Activated CD4-positive, alpha-beta T cell treated with anti-CD3 and anti-CD28 coated beads, Interleukin-2, amount 50 U/mL, for 16 hours (primary cell): ENCODE data around the gene RAB37.

Experiments used
- DNase-seq: peaks from one replicate; pipeline ENCODE4 v3.0.0-alpha.2; 2020

Gene RAB37

DNA sequence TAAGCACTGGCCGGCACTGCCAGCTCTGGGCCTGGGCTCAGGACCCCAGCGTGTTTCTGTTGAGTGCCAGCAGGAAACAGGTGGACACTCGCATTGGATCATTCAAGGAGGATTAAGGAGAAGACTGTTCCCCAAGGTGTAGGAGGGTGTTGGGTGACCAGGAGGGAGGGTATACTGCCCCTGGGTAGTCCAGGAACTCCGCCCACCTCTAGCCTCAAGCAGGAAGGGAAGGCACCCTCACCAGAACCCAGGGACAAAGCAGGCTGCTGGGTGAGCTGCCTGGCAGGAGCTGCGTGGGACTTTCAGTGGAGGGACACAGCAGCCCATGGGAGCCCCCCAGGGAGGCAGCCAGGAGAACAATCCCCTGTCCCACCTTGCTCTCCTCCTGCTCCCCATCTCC, 7.7 kb upstream of the RAB37 start:
- no peak for DNase-seq

DNA sequence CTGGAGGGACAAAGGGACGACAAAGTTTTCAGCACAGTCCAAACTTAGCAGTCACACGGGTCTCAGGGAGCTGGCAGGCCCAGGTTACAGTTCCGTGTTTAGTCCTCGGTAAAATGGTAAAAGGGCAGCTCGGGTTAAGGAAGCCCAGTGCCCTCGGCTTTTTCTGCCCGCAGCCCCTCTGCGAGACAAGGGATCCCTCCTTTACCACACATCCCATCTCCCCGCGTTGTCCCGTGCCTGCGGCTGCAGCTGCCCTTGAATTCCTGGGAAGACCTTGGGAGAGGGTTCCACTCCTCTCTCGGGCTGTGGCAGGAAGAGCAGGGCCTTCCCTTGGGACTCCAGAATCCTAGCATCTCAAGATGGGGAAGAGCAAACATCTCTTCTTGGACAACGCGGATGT, 7.2 kb upstream of the RAB37 start:
- DNase-seq = no peak

DNA sequence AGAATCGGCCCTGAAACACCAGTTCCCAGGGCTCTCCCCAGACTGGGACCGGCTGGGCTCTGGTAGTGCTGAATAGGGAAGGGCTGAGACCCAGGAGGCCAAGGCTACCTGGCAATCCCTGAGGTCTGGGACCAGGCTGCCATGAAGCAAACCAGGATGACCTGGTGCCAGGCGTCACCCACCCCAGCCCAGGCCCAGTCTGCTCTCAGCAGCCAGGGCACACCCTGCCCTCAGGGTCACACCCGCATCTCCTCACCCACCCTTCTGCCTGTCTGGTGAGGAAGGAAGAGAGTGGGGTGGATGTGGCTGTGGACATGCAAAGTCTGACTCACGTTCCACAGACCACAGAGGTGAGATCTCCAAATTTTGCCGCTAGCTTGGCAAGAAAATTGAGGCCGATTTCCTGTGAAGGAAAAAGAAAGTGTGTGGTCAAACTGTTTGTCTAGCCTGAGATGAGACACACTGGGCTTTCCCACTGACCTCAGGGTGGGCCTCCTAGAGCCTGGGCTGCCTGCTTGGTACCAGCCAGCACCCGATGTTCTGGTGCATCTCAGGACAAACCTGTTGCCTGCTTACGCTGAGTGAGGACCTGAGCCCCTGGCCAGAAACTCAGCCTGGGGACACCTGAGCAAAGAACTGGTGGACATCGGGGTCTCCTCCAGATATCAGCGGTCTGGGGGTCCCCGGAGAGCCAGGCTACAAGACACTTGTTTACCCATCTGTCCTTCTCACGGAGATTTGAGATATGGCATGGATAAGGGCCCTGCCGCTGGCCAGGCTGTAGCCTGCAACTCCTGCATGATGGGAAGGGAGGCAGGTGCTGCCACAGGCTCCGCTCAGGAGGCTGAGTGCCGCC, 6.3 kb upstream of the RAB37 start:
- DNase-seq = peak; percentile 84

DNA sequence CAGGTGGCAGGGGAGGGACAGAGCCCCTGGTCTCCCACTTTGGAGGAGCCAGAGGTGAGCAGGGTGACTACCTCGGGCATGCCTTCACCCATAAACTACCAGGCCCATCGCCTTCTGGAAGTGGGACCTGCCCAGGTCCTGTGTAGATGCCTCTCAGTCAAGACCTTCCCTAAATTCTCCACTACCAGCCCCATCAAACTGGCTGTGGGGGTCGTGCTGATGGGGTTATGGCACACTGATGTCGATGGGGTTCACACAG, 5.8 kb upstream of the RAB37 start:
- no peak for DNase-seq

DNA sequence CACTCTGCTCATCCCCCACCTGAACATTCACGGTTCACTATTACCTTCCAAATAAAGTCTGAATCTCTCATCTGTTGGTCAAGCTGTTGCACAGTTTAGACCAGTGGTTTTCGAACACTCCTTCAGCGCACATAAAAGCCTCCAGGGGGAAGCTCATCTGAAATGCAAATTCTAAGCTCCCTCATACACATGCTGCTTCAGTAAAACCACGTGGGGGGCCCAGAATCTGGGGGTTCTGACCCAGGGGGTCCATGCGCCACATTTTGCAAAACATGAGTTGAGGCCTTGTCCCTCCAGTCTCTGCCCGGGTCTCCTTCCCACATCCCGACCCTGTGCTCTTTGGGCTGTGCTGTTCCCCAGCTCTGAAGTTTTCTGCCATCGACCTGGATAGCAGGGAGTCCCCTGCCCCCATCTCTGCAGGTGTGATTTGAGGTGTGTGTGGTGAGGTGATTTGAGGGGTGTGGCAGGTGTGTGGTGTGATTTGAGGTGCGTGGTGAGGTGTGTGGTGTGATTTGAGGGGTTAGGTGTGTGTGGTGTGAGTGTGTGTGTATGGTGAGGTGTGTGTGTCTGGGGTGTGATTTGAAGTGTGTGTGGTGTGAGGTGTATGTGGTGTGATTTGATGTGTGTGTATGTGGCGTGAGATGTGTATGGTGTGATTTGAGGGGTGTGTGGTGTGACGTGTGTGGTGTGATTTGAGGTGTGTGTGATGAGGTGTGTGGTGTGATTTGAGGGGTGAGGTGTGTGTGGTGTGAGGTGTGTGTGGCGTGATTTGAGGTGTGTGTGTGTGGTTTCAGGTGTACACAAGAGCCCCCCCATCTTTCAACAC, 4.8 kb upstream of the RAB37 start:
- no peak for DNase-seq

DNA sequence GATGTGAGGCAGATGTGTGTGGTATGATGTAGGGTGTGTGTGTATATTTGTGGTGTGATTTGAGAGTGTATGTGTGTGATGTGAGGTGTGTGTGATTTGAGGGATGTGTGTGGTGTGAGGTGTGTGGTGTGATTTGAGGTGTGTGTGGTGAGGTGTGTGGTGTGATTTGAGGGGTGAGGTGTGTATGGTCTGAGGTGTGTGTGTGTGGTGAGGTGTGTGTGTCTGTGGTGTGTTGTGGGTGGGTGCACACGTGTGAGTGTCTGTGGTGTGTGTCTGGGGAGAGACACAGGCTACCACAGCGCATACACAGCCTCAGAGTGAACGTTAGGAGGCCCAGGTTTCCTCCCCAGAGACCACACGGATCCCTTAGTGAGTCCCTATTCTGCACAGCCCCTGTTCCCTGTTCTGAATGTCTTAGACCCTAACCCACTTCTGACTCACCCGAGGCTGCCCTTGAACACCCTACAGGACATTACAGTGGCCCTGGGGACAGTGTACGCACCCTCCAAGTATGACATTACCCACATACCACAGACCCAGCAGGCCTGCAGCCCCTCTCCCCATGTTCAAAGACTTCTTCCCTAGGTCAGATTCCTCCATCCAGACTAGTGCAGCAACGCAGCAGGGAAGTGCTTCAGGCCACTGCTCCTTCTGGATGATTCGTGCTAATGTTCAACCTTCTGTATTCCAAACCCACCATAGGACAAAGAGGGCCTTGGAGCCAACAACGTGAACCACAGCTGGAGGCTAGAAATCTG, 3.5 kb upstream of the RAB37 start:
- DNase-seq = no peak

DNA sequence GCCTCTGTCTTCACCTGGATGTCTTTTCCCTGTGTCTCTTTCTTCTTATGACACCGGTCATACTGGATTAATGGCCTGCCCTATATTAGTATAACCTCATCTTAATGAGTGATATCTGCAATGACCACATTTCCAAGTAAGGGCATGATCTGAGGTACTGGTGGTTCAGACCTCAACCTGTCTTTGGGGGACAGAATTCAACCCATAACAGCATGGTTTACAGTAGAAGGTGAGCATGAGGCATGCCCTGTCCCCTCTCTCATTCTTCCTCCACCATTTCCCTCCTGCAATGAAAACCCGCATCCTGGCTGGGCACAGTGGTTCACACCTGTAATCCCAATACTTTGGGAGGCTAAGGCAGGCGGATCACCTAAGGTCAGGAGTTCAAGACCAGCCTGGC, 2.8 kb upstream of the RAB37 start:
- DNase-seq = no peak

DNA sequence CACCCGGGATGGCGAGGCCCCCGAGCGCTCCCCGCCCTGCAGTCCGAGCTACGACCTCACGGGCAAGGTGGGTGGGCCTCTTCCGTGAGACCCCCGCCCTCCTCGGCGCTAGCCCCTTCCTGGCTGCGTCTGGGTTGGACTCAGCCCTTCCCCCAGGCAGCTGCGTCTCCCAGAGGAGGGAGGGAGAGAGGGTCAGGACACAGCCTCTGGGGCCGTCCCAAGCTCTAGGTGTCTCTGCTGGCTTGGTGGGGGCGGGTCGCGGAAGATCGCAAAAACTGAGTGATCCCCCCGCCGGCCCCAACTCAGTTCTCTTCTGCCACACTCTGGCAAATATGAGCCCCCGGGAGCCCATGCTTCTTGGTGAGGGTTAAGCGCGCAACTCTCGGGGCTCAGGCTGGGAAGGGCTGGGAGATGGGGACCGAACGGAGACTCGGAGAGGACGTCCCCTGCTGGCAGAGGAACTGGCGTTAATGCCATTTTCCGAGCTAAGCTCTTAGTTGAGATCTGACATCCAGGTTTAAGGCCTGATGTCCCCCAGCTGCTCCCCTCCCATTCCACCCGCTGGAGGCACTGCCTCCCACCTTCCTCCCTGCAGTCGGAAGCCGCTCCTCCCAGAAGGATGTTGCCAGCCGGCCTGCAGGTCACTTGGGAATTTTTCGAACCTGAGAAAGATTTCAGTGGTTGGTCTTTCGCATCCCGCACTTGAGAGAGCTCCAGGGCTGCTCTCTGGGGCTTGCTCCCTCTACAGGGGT, 419 bp downstream of the RAB37 start:
- DNase-seq = peak; percentile 51

DNA sequence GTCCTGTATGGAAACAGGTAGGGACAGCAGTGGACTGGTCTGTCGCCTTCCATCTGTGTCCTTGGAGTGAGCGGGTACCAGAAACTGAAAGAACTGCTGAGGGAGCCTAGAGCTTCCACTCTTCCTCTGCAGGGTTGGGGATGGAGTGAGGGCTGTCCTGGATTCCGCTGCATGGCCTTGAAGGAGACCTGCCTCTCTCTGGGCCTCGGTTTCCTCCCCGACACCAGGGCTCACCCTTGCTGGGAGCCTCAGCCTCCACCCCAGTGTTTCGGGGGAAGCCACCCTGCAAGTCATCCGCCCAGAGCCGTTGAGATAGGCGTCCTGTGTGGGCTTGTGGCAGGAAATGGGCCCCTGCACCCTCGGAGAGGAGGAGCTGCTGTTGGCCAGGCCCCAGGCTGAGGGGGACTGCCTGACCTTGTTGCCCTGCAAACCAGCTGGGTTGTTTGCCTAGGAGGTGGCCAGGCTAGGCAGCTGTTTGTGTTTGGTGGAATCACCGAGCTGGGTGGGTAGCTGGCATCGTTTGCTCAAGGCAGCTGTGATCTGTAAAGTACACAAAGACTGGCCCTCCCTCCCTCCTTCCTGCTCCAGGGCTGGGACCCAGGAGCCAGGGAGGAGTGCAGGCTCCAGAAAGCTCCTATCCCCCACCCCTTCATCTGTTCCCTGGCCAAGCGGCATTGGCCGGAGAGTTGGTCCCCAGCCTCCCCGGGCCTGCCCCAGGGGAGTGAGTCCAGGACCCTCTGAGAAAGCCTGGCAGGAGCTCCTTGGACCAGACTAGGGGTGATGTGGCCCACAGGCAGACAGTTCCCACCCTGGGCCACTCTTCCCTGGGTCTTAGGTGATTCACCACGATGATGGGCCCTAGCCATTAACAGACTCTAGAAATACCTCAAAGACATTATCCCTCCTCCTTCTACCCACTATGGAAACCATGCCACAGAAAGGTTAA, 1.3 kb downstream of the RAB37 start:
- peak; percentile 92 for DNase-seq

DNA sequence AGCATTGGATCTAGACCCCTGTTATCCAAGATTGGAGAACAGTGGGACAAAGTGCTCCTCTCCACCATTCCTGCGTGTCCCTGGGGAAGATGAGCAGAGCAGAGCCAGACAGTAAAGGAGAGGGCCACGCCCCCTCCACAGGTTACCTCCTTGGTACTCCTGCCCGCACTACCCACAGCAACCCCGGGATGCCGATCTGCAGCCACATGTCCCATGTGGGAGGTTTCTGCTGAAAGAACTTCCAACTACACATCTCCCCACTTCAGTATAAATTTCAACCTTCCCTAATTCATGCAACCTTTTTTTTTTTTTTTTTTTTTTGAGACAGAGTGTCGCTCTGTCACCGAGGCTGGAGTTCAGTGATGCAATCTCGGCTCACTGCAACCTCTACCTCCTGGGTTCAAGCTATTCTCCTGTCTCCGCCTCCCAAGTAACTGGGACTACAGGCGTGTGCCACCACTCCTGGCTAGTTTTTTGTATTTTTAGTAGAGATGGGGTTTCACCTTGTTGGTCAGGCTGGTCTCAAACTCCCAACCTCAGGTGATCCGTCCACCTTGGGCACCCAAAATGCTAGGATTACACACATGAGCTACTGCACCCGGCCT, 2.3 kb downstream of the RAB37 start:
- DNase-seq = no peak

DNA sequence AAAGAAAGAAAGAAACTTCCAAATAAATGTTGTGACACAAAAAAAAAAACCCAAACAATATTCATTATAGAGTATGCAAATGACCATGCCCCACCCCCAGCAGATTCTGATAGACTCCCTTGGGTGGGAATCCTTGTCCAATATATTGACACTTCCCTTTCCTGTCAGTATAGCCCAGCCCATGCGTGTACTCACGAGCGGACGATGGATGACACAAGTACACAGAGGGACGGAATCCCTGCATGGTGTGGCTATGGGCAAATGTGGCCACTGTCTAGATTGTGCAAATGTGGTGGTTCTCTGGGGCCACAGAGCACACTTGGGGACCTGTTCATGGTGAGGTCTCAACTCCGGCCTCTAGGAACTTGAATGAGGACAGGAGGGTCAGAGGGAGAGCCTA, 3.1 kb downstream of the RAB37 start:
- DNase-seq = no peak

DNA sequence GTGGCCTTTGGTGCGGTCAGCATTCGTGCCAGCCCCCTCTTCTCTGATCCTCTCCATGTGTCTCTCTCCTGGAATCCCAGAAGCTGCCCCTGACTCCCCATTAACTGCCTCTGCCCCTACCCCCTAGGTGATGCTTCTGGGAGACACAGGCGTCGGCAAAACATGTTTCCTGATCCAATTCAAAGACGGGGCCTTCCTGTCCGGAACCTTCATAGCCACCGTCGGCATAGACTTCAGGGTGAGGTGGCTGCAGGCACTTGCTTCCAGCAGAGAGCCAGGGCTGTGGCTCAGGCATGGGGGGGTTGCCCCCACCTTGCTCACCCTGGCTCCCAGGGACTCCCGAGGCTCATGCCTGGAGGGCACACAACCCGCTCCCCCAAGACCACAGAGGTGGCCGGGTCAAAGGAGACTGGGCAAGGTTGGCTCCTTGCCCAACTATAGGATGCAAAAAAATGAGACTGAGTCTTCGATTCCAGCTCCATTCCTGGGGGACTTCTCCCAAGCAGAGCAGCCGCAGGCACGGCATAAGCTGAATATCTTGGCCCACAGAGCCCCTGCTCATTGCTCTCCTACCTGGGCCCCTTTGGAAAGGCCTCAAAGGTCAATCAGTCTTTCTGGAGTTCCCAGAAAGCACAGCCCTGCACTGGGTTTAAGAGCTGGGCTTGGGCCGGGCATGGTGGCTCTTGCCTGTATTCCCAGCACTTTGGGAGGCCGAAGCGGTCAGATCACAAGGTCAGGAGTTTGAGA, 3.8 kb downstream of the RAB37 start:
- no peak for DNase-seq

DNA sequence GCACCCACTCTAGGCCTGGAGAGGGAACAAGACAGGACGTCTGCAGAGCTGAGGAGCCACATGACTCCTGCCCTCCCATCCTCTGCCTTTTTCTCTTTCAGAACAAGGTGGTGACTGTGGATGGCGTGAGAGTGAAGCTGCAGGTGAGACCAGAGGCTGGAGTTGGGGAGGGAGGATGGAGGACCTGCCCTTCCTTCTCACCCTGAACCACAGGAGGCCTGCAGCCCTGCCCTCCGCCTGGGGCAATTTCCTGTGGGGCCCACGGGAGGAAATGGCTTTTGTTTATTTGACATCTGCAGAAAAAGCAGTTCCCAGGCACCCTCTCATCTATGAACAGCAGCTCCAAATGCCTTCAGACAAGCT, 5.1 kb downstream of the RAB37 start:
- DNase-seq = peak; percentile 85

DNA sequence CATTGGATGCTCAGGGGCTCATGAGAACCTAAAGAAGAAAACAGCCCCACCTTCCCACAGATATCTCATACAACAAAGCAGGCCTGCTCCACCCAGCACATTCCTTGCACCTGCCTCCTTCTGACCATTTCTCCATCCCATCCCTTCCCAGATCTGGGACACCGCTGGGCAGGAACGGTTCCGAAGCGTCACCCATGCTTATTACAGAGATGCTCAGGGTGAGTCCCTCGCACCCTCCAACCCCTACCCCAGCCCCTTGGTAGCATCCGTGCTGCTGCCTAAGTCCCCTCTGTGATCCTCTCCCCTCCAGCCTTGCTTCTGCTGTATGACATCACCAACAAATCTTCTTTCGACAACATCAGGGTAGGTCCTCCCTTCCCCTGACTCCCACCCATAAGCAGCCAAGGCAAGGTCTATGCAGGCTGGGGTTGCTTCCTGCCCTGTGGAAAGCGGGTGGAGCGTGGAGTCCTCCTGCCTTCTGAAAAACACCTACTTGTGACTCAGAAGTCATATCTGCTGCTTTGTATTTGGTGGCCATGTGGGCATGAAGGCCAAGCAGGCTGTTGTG, 6.0 kb downstream of the RAB37 start:
- no peak for DNase-seq

DNA sequence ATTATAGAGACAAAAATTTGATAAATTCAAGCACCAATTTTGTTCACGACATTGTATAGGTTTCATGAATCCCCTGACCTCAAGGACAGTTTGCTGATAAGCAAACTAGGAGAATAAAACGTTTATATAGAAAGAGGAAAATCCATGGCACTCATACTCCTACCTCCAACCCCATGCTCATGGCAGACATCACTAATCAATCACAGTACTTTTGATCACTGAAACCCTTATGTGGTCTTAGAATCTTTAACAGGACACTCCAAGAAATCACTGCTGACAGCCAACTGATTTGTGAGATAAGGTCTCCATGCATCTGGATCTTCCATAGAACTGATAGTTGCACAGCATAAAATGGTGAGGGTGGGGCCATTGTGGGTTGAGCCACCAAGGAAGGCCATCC, 6.7 kb downstream of the RAB37 start:
- DNase-seq = no peak

DNA sequence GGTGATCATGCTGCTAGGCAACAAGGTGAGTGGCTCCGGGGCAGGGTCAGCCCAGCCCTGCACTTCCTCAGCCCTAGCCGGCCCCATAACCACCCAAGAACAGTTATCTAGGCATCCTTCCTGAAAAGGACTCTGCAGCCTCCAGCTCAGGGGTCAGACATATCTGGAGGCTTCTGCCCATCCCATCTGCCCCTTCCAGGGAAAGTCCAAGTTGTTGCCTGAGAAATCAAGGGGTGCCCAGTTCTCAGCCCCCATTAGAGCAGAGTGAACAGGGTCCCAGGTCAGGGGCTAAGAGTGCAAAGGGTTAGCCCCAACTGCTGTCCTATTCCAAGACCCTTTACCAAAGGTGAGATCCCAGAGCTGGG, 7.3 kb downstream of the RAB37 start:
- no peak for DNase-seq

DNA sequence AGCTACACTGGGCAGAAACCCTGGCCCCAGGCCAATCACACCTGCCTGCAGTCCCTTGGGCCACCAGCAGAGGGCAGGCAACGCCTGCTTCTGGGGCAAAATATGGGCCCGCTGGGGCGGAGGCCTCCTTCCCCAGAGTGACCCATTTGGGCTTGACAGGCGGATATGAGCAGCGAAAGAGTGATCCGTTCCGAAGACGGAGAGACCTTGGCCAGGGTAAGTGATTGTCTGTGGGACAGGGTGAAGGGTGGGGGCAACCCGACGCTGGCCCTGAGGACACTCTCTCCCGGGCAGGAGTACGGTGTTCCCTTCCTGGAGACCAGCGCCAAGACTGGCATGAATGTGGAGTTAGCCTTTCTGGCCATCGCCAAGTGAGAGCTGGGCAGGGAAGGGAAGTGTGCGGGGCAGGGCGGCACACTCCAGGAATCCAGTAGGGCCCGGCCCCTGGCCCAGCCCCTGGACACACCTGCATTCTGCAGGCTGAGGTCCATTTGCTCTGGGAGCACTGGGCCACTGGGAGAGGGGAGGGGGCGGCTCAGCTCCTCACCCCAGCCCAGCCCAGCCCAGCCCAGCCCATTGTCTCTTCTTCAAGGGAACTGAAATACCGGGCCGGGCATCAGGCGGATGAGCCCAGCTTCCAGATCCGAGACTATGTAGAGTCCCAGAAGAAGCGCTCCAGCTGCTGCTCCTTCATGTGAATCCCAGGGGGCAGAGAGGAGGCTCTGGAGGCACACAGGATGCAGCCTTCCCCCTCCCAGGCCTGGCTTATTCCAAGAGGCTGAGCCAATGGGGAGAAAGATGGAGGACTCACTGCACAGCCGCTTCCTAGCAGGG, 7.9 kb downstream of the RAB37 start:
- DNase-seq = peak; percentile 88

DNA sequence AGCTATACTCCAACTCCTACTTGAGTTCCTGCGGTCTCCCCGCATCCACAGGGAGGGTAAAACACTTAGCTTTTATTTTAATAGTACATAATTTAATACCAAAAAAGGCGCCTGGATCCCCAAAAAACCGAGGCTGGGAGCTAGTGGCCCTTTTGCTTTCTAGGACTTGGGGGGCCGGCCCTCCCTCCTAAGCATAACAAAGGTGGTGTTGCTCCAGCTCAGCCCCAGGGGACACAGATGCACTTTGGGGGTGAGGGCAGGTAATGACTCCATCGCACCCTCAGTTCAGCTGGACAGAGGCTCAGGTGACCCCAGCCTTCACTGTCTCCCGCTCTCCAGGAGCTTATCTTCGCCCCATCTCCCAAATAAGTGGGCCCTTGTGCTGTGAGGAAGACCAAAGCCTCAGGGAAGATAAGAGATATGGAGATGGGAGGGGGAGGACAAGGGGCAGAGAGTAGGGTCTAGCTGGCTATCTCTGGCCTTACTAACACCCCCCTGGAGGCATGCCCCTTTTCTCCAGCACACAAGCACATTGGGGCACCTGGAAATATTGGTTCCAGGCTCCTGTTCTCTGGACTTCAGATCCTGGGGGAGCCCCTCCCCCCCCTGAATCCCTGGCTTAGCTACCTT, 8.6 kb downstream of the RAB37 start:
- DNase-seq = no peak

DNA sequence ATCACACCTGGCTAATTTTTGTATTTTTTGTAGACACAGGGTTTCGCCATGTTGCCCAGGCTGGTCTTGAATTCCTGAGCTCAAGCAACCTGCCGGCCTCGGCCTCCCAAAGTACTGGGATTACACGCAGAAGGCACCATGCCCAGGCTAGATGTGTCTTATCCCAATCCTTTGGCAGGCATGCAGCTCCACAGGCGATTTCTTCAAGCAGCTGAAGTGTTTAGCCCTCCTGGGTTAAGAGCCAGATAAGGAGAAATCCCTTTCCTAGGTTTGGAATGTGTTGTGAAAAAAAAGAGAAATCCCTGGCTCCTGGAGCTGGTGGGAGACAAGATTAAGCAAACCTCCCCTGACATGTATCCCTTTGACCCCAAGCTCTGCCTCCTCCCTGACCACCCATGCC, 9.3 kb downstream of the RAB37 start:
- no peak for DNase-seq
